PFSK-1 (cell line): ENCODE data around the gene NAA40.

Experiments
- FOXP2 ChIP-seq: optimal IDR thresholded peaks from 2 replicates; pipeline ENCODE3; 2011; ENCODE audit warnings: borderline replicate concordance, control low read depth, inconsistent platforms; ENCODE audit not compliant: insufficient read depth; ENCODE audit errors: extremely low read length, extremely low read depth
- POLR2AphosphoS5 ChIP-seq: IDR thresholded peaks from 2 replicates; pipeline ENCODE4 v1.6.1; 2012; ENCODE audit warnings: low read depth, mild to moderate bottlenecking, control low read depth, low read length, moderate library complexity
- SIN3A ChIP-seq: IDR thresholded peaks from 2 replicates; pipeline ENCODE4 v1.6.1; 2012; ENCODE audit warnings: mild to moderate bottlenecking, low read length, moderate library complexity, borderline replicate concordance; ENCODE audit not compliant: insufficient read depth
- TAF1 ChIP-seq: IDR thresholded peaks from 2 replicates; pipeline ENCODE4 v1.6.1; 2012; ENCODE audit warnings: low read length, control low read depth, borderline replicate concordance; ENCODE audit not compliant: insufficient read depth
- TF ChIP-seq, protein P1 (sequence below), 2 experiments: IDR thresholded peaks; 2 replicates each; pipeline versions ENCODE4 v1.6.1 to v1.8.0; 2011 to 2012; ENCODE audit warnings: low read depth in 2 of 2, low read length in 2 of 2, control low read depth in 1 of 2, inconsistent platforms in 1 of 2, mild to moderate bottlenecking in 1 of 2, moderate library complexity in 1 of 2; ENCODE audit not compliant: insufficient read depth in 1 of 2

NAA40 gene

DNA sequence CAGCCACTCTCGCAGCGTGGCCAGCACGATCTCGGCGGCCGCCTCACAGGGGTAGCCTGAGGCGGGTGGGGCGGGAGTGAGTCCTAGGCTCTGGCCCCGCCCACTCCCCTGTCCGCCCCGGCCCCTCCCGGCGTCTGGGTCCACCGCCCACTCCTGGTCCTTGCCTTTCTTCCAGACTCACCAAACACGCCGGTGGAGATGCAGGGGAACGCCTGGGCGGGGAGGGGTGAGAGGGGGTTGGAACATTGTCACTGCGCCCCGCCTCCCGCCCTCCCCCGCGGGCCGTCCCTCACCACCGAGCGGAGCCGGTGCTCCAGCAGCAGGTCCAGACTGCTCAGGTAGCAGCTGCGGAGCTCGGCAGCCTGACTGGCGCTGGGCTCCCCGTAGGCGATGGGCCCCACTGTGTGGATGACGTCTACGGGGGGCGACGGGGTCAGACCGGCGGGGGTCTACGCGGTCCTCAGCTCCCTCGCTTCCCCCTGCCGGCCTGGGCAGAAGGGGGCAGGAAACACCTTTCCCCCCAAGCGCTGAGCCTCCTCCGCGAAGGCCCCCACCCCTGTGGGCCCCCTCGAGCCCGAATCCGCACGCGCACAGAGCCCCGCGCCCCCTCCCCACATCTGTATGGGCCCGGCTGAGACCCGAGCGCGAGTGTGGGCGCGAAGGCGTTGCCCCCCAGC is 60.7 kb downstream of the NAA40 start:
- TF ChIP-seq POLR2AphosphoS5 (no peak), SIN3A (no peak), TAF1 (no peak), FOXP2 (no peak)
- TF ChIP-seq, protein P1, sequence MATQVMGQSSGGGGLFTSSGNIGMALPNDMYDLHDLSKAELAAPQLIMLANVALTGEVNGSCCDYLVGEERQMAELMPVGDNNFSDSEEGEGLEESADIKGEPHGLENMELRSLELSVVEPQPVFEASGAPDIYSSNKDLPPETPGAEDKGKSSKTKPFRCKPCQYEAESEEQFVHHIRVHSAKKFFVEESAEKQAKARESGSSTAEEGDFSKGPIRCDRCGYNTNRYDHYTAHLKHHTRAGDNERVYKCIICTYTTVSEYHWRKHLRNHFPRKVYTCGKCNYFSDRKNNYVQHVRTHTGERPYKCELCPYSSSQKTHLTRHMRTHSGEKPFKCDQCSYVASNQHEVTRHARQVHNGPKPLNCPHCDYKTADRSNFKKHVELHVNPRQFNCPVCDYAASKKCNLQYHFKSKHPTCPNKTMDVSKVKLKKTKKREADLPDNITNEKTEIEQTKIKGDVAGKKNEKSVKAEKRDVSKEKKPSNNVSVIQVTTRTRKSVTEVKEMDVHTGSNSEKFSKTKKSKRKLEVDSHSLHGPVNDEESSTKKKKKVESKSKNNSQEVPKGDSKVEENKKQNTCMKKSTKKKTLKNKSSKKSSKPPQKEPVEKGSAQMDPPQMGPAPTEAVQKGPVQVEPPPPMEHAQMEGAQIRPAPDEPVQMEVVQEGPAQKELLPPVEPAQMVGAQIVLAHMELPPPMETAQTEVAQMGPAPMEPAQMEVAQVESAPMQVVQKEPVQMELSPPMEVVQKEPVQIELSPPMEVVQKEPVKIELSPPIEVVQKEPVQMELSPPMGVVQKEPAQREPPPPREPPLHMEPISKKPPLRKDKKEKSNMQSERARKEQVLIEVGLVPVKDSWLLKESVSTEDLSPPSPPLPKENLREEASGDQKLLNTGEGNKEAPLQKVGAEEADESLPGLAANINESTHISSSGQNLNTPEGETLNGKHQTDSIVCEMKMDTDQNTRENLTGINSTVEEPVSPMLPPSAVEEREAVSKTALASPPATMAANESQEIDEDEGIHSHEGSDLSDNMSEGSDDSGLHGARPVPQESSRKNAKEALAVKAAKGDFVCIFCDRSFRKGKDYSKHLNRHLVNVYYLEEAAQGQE (IDR thresholded peaks at IDR 0.05; ENCODE audit: insufficient read depth in 1 of 2, low read depth in 2 of 2, low read length in 2 of 2): no peak

GRCh38 chr11:64000026-64000739 is 61.4 kb downstream of the NAA40 start:
- TF ChIP-seq POLR2AphosphoS5 (no peak), TAF1 (no peak), FOXP2 (no peak), SIN3A (no peak)
- TF ChIP-seq, protein P1 (IDR thresholded peaks at IDR 0.05; ENCODE audit: insufficient read depth in 1 of 2, low read depth in 2 of 2, low read length in 2 of 2): no peak

GRCh38 chr11:64000740-64001483 is 62.1 kb downstream of the NAA40 start:
- TF ChIP-seq POLR2AphosphoS5: no peak
- TF ChIP-seq FOXP2: no peak
- TF ChIP-seq TAF1: no peak
- TF ChIP-seq, protein P1 (IDR thresholded peaks at IDR 0.05; ENCODE audit: insufficient read depth in 1 of 2, low read depth in 2 of 2, low read length in 2 of 2): no peak
- no peak for TF ChIP-seq SIN3A

DNA sequence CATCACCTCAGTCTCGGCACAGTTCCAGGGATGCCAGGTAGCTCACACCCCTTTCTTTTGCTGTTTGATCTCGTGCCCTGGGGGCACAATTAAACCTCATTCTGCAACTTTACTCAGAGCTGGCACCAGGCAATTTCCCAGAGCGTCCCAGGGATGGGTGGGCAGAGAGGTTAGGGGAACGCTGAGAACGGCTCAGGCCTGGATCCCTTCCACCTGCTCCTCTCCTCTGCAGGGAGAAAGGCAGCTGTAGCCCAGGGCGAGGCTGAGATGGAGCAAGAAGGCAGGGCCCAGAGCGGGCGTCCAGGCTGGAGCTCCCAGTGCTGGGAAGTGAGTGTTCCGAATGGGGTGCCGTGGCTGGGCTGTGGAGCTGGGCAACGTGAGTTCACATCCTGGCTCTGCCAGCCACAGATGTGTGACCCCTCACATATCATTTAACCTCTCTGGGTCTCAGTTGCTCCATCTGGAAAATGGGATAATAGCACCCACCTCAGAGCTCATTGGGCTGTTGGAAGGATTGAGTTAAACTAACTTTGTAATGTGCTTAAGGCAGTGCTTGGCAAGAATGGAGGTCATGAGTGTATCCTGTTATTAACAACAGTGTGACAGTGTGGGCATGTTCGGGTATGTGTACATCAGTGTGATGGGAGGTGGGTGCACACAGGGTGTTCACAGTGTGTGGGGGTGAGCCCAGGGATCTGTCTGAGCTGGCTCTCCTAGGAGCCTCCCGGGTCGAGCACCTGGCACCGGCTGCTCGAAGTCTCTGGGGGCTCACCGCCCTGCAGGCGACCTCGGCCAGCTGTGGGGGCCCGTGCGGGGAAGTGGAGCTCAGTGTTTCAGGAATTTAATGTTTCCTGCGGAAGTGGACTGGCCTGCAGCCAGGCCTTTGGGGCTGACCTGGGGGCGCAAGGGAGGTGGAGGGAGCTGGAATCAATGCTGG is 63.0 kb downstream of the NAA40 start:
- TF ChIP-seq, protein P1 (IDR thresholded peaks at IDR 0.05; ENCODE audit: insufficient read depth in 1 of 2, low read depth in 2 of 2, low read length in 2 of 2): no peak
